Right ventricle myocardium superior (tissue), 1 donor: ENCODE measurements around the gene TENM4. TPM values are rescaled to one million over a fixed set of nuclear protein-coding genes. Genes with fewer than 3 reads are reported as not detected.
A peak's percentile ranks its signal among the peaks of the same experiment; 100 is the strongest.

Source experiments
- ATAC-seq: fragments of 200-7000 bp; cut with Tn5 transposase; one replicate; pipeline ENCODE4 v1.9.1; 2020; ENCODE audit warnings: mild to moderate bottlenecking; ENCODE audit not compliant: poor library complexity
- DNase-seq: peaks from one replicate; pipeline ENCODE4 v3.0.0-alpha.2; 2020
- intact Hi-C: fragments of 100-400 bp; cut with DNase I; formaldehyde crosslinking; loops from one replicate; pipeline ENCODE4 v1.11.2; 2022
- total RNA-seq: library from RNA; stranded (reverse); fragmentation: NEBNext Ultra II Directional; extraction: Animal tissue kit (Norgen Biotek cat#: 25700); gene quantifications from one replicate; pipeline ENCODE4 v1.2.1, GENCODE V29; 2021
- donor health status: DM: no; HTN: yes; CAD: no; lungs with severe emphysema.

The TENM4 gene
- total RNA-seq, 1 donor from 2014 or later: 0.81 TPM

- DNase-seq: no peak
- no peak for ATAC-seq
- intact Hi-C loops: no loop called here
Observed at GRCh38 chr11:79329561-79329960, 111.3 kb downstream of the TENM4 start.

GRCh38 chr11:79328402-79328801 is 112.4 kb downstream of the TENM4 start:
- ATAC-seq: no peak
- DNase-seq: no peak
- intact Hi-C loops: no loop called here

DNA sequence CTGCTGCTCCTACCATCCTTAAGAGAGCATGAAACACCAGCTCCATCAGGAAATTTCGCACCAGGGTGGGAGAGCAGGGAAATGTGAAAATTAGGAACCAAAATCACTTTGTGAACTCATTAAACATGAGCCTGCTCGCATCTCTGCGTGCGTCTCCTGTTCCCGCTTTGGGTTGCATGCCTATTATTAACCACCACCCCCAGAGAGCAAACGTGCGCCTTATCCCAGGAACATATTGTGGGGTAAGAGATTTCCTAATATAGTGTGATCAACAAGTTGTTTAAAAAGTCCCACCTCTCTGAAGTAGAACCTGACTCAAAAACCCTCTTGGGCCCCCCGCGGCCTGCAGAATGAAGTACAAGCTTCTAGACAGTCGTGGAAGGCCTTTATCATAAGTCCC is 115.0 kb downstream of the TENM4 start:
- intact Hi-C loops: no loop called here
- no peak for DNase-seq
- ATAC-seq: no peak

- DNase-seq (no peak), ATAC-seq (no peak)
- intact Hi-C loops: no loop called here
Observed at GRCh38 chr11:79321263-79321662, 119.6 kb downstream of the TENM4 start.

DNA sequence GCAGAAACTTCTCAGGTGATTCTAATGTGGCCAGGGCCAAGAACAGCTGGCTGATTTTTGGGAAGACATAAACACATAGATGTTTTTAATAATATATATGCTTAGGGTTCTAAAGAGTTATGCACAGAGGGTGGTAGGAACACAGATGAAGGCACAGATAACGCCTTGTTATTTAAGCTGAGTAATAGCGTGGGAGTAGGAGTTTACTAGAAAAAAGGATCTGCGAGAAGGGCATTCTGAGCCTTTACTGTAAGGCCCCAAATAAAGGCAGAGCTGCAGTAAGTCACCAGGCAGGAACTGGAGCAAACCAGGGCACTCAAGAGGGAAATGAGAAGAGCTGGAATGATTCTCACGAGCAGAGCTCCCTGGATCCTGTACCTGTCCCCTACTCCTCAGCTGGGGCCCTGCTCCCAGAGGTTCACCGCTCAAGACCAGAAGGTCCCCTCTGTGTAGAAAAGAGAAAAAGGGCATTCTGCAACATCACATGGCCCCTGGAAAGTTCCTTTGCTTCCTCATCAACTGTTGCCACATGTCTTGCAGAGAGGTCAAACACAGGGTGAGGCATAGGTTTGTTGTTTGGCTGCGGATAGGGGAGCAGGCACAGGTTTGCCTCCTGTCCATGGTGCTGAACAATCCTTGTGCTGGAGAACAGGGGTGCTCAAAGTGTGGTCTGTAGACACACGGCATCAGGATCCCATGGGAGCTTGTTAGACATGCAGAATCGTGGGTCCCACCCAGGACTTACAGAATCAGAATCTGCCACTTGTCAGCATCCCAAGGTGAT is 125.7 kb downstream of the TENM4 start:
- intact Hi-C loops: no loop called here
- ATAC-seq (no peak), DNase-seq (no peak)

- DNase-seq (no peak), ATAC-seq (no peak)
- intact Hi-C loops: no loop called here
Observed at GRCh38 chr11:79313530-79313913, 127.3 kb downstream of the TENM4 start.

GRCh38 chr11:79312617-79313529 is 128.0 kb downstream of the TENM4 start:
- intact Hi-C loops: no loop called here
- ATAC-seq (peak; percentile 12), DNase-seq (no peak)

- no peak for DNase-seq
- no peak for ATAC-seq
- intact Hi-C loops: no loop called here
Observed at GRCh38 chr11:79311461-79311860, 129.4 kb downstream of the TENM4 start.

DNA sequence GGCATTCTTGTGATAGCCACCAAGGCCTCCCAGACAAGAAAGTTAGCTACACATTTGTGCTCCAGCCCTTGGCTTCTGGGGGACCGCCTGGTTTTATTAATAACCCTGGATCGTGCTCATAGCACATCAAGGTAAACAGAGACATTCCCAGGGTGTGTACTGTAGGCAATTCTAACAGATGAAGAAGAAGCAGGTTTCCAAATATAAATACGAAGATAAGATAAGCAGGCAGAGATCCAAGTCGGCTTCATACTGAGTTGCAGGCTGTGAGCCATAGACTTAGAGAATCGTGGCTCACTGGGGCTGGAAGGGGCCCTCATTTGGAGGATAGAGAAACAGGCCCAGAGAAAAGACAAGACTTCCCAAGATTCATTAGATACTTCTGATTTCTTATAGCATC is 131.4 kb downstream of the TENM4 start:
- intact Hi-C loops: no loop called here
- DNase-seq: no peak
- no peak for ATAC-seq

DNA sequence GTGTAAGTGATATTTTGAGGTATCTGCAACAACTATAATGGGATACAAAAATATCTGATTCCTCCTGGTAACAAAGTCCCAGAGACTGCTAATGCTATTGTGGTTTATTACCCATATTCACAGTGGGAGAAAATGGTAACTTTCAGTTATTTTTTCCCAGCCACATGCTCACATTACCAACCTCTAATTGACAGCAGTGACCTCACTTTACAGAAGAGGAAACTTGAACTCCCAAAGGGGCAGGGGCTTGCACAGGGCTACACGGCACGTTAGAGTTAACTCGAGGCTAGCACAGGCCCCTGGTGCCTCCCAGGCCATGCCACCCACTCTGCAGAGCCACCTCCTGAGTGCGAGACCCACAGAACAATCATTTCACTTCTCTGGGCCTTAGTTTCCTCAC is 132.4 kb downstream of the TENM4 start:
- no peak for ATAC-seq
- no peak for DNase-seq
- intact Hi-C loops: no loop called here

GRCh38 chr11:79304599-79305212 is 136.1 kb downstream of the TENM4 start:
- ATAC-seq (peak; percentile 36), DNase-seq (no peak)
- intact Hi-C loops: no loop called here

- DNase-seq (no peak), ATAC-seq (no peak)
- intact Hi-C loops: no loop called here
Observed at GRCh38 chr11:79296141-79296540, 144.7 kb downstream of the TENM4 start.

GRCh38 chr11:79294845-79295731 is 145.7 kb downstream of the TENM4 start:
- no peak for DNase-seq
- intact Hi-C loops: no loop called here
- ATAC-seq: no peak

DNA sequence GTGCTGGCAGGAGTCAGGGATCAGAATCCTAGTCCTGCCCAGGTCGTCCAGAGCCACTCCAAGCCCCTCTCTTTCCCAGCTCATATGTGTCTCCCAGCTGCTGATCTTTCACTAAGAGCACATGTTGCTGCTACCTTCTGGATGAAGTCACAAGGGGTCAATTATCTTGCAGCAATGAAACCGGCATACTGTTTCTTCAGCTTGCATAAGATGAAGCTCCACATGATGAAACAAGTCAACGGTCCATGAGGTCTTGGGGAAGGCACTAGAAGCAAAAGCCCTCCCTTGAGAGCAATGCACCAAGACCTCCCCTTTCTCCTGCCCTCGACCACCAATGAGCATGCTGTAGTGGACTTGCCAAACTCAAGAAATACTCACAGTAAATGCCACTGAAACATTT is 148.9 kb downstream of the TENM4 start:
- no peak for DNase-seq
- ATAC-seq: no peak
- intact Hi-C loops: no loop called here

- DNase-seq: no peak
- intact Hi-C loops: no loop called here
- no peak for ATAC-seq
Observed at GRCh38 chr11:79290761-79291160, 150.1 kb downstream of the TENM4 start.

DNA sequence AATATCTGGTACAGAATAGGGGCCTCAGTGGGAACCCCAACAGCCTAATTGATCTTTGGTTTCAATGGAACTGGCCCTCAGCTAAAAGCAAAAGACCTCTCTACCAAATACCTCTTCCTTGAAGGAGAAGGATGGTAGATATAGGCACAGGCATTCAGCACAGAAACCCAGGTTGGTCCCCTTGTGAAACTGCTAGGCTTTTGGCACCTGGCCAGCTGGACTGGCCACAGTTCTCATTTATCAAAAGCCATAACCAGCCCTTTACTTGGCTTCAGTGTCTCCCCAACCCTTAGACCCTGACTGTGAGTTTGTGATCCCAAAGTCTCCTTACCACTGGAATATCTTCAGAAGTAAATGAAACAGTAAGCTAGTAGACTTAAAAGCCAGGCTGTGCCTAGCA is 152.9 kb downstream of the TENM4 start:
- intact Hi-C loops: no loop called here
- no peak for DNase-seq
- no peak for ATAC-seq

- intact Hi-C loops: no loop called here
Observed at GRCh38 chr11:79285756-79286155, 155.1 kb downstream of the TENM4 start.

GRCh38 chr11:79276736-79277325 is 164.0 kb downstream of the TENM4 start:
- intact Hi-C loops: no loop called here
- no peak for DNase-seq
- no peak for ATAC-seq

More at GRCh38 chr11:79285756-79286155, 155.1 kb downstream of the TENM4 start:
- ATAC-seq (no peak), DNase-seq (no peak)
